ENCODE results near the gene RGS13. TPM values are rescaled to one million over a fixed set of nuclear protein-coding genes. Genes with fewer than 3 reads are reported as not detected.

RGS13 gene
- total RNA-seq, 2 experiments from 2014 or later = 0.17 to 0.30 TPM

DNA sequence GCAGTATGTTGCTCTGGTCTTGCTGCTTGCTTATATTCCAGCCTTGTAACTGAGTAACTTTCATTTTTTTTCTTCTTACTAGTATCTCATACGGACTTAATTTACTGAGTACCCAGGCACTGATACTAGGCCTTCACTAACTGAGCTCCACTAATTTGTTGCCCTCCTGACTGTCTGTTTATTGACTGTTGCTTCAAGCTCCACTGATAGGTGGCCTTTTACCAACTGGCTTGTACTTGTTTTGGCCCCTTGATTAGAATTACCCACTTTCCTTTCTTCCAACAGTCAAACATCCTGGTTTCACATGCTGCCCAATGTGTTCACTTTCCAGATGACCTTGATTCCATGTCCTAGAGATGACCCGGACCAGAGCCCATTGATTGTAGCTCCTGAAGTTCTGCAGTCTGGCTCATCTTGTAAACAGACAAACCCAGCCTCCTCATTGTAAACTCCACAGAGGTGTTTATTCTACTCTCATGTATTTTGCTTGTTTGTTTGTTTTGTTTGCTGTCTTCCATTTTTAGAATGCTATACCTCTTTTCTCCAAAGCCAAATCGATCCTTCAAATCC is 32.6 kb upstream of the RGS13 start:
- TF ChIP-seq, protein P1, sequence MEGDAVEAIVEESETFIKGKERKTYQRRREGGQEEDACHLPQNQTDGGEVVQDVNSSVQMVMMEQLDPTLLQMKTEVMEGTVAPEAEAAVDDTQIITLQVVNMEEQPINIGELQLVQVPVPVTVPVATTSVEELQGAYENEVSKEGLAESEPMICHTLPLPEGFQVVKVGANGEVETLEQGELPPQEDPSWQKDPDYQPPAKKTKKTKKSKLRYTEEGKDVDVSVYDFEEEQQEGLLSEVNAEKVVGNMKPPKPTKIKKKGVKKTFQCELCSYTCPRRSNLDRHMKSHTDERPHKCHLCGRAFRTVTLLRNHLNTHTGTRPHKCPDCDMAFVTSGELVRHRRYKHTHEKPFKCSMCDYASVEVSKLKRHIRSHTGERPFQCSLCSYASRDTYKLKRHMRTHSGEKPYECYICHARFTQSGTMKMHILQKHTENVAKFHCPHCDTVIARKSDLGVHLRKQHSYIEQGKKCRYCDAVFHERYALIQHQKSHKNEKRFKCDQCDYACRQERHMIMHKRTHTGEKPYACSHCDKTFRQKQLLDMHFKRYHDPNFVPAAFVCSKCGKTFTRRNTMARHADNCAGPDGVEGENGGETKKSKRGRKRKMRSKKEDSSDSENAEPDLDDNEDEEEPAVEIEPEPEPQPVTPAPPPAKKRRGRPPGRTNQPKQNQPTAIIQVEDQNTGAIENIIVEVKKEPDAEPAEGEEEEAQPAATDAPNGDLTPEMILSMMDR (IDR thresholded peaks at IDR 0.05) = no peak
- H3K36me3 ChIP-seq (ENCODE audit: insufficient read depth, low read length) = no peaks in the 10 kb centered on the region

DNA sequence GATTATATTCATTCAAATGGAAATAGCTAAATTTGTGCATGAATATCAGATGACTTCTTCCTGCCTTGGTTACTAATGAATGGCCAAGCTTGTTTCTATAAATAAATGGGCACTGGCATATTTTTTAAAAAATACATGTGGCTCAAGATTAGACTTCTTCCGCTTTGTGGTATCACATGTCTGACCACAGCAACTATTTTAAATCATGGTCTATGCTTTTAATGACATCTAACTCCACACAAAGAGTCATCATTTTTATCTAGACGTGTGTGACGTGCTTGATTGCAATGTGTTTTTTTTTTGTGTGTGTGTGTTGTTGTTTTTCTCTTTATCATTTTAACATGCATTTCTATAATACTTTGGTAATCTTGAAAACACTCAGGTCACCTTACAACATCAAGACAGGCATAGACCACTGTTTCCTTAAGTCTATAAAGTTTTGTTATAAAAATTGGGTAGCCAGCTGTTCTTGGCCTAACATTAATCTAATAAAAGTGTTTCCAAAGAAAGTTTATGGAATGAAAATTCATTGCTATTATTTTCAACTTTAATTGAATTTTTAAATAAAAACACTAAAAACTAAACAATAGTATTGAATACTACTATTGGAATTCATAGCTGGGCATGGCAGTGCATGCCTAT is 30.8 kb upstream of the RGS13 start:
- Mint-ChIP-seq H3K36me3 (ENCODE audit: low read depth) (no peaks in the 10 kb centered on the region), H3K27ac (no peak overlapping the region), H3K4me1 (ENCODE audit: low read depth) (peaks cover 16% of the 10 kb centered on the region), H3K27me3 (no peaks in the 10 kb centered on the region), H3K4me3 (no peak overlapping the region), H3K9me3 (no peaks in the 10 kb centered on the region)
- TF ChIP-seq, protein P1 (IDR thresholded peaks at IDR 0.05) = no peak
- DNase-seq (peak in 3 of 14 experiments; percentile 32 to 44 (median 40)), ATAC-seq (ENCODE audit: poor library complexity) (no peak)
- no peaks in the 10 kb centered on the region for H3K27me3 ChIP-seq (ENCODE audit: control insufficient read depth in 1 of 2, insufficient read depth in 2 of 2, low read length in 2 of 2)
- H3K4me3 ChIP-seq (ENCODE audit: low read length) = no peak overlapping the region
- H3K27ac ChIP-seq (ENCODE audit: low read depth in 1 of 2, low read length in 2 of 2) = no peak overlapping the region
- intact Hi-C loops (cut with DNase I, micrococcal nuclease) = loop anchor here in 1 of 2 experiments (10.0 kb wide), 2 partner anchors 190 to 420 kb away; no protein-coding TSS in a partner anchor
- H3K9me3 ChIP-seq (ENCODE audit: control insufficient read depth in 1 of 2, insufficient read depth in 1 of 2, low read length in 2 of 2) = no peaks in the 10 kb centered on the region
- ChIA-PET CTCF (no interaction called here), POLR2A (no interaction called here)
- H3K36me3 ChIP-seq (ENCODE audit: insufficient read depth, low read length) = no peaks in the 10 kb centered on the region
- H3K4me1 ChIP-seq (ENCODE audit: insufficient read depth, low read length) = peaks cover 11% of the 10 kb centered on the region

More for the DNA sequence above, 32.6 kb upstream of the RGS13 start:
- Histone ChIP-seq H3K4me3 (ENCODE audit: low read length) (no peak overlapping the region), H3K27ac (ENCODE audit: low read depth in 1 of 2, low read length in 2 of 2) (no peak overlapping the region), H3K27me3 (ENCODE audit: control insufficient read depth in 1 of 2, insufficient read depth in 2 of 2, low read length in 2 of 2) (no peaks in the 10 kb centered on the region), H3K4me1 (ENCODE audit: insufficient read depth, low read length) (no peaks in the 10 kb centered on the region), H3K9me3 (ENCODE audit: control insufficient read depth in 1 of 2, insufficient read depth in 1 of 2, low read length in 2 of 2) (no peaks in the 10 kb centered on the region)
- no peak for DNase-seq
- H3K9me3 Mint-ChIP-seq = no peaks in the 10 kb centered on the region
- ChIA-PET CTCF (interaction anchor here (0.8 to 1.2 kb wide), 2 partner anchors 13 to 129 kb away, joined by 3 to 4 read pairs; no protein-coding TSS in a partner anchor), POLR2A (no interaction called here)
- ATAC-seq (ENCODE audit: poor library complexity) = no peak
- H3K36me3 Mint-ChIP-seq (ENCODE audit: low read depth) = no peaks in the 10 kb centered on the region
- no peaks in the 10 kb centered on the region for H3K27me3 Mint-ChIP-seq
- H3K4me1 Mint-ChIP-seq (ENCODE audit: low read depth) = peaks cover under 1% of the 10 kb centered on the region
- intact Hi-C loops (cut with DNase I, micrococcal nuclease) = loop anchor here in 1 of 2 experiments (10.0 kb wide), 2 partner anchors 191 to 421 kb away; no protein-coding TSS in a partner anchor
- H3K4me3 Mint-ChIP-seq = no peak overlapping the region
- no peak overlapping the region for H3K27ac Mint-ChIP-seq

DNA sequence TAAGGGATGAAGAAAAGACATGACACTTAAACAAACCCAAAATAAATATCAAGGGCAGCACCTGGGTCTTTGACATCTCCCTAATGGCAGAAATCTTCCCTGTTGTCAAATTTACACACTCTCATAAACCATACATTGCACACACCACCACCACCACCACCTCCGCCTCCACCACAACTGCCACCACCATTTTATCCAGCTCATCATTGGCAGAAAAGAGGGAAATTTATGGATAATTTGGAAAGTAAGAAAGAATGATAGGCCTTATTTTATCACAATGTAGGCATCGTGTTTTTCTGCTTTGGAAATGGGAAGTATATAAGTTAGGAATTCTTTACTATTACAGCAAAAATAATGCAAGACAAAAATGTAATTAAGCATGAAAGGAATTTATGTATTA is 27.3 kb upstream of the RGS13 start:
- POLR2A ChIA-PET = interaction anchor here (0.9 to 1.1 kb wide), 4 partner anchors 92 to 201 kb away, joined by 3 to 7 read pairs (median 5); partner anchors contain the start of gene RGS2
- no peak overlapping the region for H3K27ac ChIP-seq (ENCODE audit: low read depth in 1 of 2, low read length in 2 of 2)
- H3K36me3 Mint-ChIP-seq (ENCODE audit: low read depth) = no peaks in the 10 kb centered on the region
- no peaks in the 10 kb centered on the region for H3K27me3 ChIP-seq (ENCODE audit: control insufficient read depth in 1 of 2, insufficient read depth in 2 of 2, low read length in 2 of 2)
- no peaks in the 10 kb centered on the region for H3K9me3 Mint-ChIP-seq
- H3K4me1 ChIP-seq (ENCODE audit: insufficient read depth, low read length) = peaks cover 11% of the 10 kb centered on the region
- peak overlapping the region; percentile 67 for H3K27ac Mint-ChIP-seq
- H3K4me3 ChIP-seq (ENCODE audit: low read length) = no peak overlapping the region
- ATAC-seq (ENCODE audit: poor library complexity) = no peak
- H3K9me3 ChIP-seq (ENCODE audit: control insufficient read depth in 1 of 2, insufficient read depth in 1 of 2, low read length in 2 of 2) = no peaks in the 10 kb centered on the region
- no peak for DNase-seq
- no peaks in the 10 kb centered on the region for H3K27me3 Mint-ChIP-seq
- peaks cover 16% of the 10 kb centered on the region for H3K4me1 Mint-ChIP-seq (ENCODE audit: low read depth)
- H3K36me3 ChIP-seq (ENCODE audit: insufficient read depth, low read length) = no peaks in the 10 kb centered on the region
- intact Hi-C loops (cut with DNase I, micrococcal nuclease) = loop anchor here (1.0 to 10.0 kb wide), 6 partner anchors 33 to 416 kb away; partner anchors contain the start of gene RGS1 (in 1 of the 2)
- no peak overlapping the region for H3K4me3 Mint-ChIP-seq
- TF ChIP-seq, protein P1 (IDR thresholded peaks at IDR 0.05) = no peak
- CTCF ChIA-PET = interaction anchor here (0.8 to 1.5 kb wide), 4 partner anchors 15 to 134 kb away, joined by 3 to 10 read pairs (median 5); no protein-coding TSS in a partner anchor

Measured in CD4-positive, alpha-beta T cell (primary cell).